Loucy (cell line): ENCODE data around the gene DLGAP1.
"Not testable (repeated sequence)": the region's sequence is repeated elsewhere in the genome, so short reads cannot be mapped to it uniquely, and the experiment has no call there.

Experiments used
- CTCF ChIP-seq: fragments of 200-600 bp; sonication (generic); conservative IDR thresholded peaks from 2 replicates; pipeline ENCODE4 v1.5.1; 2014; ENCODE audit warnings: mild to moderate bottlenecking, antibody characterized with exemption, low read length
- EZH2phosphoT487 ChIP-seq: fragments of 200-600 bp; IDR thresholded peaks from 2 replicates; pipeline ENCODE4 v1.6.1; 2018; ENCODE audit warnings: antibody characterized with exemption, mild to moderate bottlenecking, moderate library complexity, borderline replicate concordance

- not testable (repeated sequence) for TF ChIP-seq CTCF, EZH2phosphoT487
Observed at GRCh38 chr18:4022749-4023148, 432.4 kb downstream of the DLGAP1 start.
